GM23248 (cell line): ENCODE data around the gene TXNL4B.
"Not testable (repeated sequence)": the region's sequence is repeated elsewhere in the genome, so short reads cannot be mapped to it uniquely, and the experiment has no call there.

Experiments used
- EZH2 ChIP-seq: fragments of 200-600 bp; sonication (generic); IDR thresholded peaks from 2 replicates; pipeline ENCODE4 v1.6.1; 2018; ENCODE audit warnings: antibody characterized with exemption, mild to moderate bottlenecking; ENCODE audit not compliant: insufficient read depth, poor library complexity, severe bottlenecking
- EZH2phosphoT487 ChIP-seq: fragments of 200-600 bp; sonication (generic); IDR thresholded peaks from 2 replicates; pipeline ENCODE4 v1.6.1; 2018; ENCODE audit warnings: antibody characterized with exemption, moderate library complexity, mild to moderate bottlenecking, low read depth; ENCODE audit not compliant: insufficient read depth

DNA sequence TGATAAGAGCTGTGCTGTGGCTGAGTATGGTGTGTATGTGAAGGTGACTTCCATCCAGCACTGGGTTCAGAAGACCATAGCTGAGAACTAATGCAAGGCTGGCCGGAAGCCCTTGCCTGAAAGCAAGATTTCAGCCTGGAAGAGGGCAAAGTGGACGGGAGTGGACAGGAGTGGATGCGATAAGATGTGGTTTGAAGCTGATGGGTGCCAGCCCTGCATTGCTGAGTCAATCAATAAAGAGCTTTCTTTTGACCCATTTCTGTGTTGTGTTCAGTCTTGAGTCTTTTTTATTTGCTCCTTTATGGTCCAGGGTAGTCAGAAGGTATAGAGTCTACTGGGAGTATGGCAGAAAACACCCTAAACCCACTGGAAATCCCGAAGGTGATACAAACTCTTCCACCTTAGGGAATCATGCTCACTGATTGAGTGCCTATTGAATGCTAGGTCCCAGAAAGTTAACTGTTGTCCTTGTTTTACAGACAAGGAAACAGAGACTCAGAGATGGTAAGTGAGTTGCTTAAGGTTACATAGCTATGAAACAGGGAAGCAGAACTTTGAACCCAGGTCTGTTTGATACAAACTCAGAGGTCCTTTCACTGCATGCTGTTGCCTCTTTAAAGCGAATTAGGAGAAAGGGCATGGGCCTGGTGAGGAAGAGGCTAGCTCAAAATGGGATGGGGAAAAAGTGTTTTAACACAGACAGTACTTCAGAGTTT is 16.3 kb downstream of the TXNL4B start:
- not testable (repeated sequence) for TF ChIP-seq EZH2, EZH2phosphoT487
